ENCODE results near the gene RTF2.
"Not testable (repeated sequence)": the region's sequence is repeated elsewhere in the genome, so short reads cannot be mapped to it uniquely, and the experiment has no call there.

Gene RTF2

DNA sequence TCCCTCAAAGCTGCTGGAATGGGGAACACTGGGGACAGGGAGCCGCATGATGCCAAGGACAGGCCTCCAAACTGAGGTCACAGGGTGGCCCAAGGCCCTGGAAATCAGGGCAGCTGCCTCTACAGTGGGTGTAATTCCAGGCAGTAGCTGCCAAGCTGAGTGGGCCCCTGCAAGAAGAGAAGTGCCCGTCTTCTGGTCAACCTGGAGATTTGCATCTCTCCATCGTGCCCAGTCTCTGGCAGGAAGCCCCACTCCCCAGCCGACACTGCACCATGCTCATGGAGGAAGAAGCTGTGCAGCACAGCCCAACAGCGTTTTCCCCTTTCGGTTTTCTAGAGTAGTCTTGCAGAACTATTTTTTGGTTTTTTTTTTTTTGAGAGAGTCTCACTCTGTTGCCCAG, 53.9 kb downstream of the RTF2 start:
- no peak for TF ChIP-seq FOXP2 (optimal IDR thresholded peaks at IDR 0.05; ENCODE audit: borderline replicate concordance, extremely low read depth, extremely low read length, insufficient read depth)
- no peak for TF ChIP-seq POLR2AphosphoS5 (IDR thresholded peaks at IDR 0.05; ENCODE audit: low read depth, low read length)
- no peak for TF ChIP-seq SIN3A (IDR thresholded peaks at IDR 0.05; ENCODE audit: borderline replicate concordance, insufficient read depth, low read length)
- TF ChIP-seq, protein P1, sequence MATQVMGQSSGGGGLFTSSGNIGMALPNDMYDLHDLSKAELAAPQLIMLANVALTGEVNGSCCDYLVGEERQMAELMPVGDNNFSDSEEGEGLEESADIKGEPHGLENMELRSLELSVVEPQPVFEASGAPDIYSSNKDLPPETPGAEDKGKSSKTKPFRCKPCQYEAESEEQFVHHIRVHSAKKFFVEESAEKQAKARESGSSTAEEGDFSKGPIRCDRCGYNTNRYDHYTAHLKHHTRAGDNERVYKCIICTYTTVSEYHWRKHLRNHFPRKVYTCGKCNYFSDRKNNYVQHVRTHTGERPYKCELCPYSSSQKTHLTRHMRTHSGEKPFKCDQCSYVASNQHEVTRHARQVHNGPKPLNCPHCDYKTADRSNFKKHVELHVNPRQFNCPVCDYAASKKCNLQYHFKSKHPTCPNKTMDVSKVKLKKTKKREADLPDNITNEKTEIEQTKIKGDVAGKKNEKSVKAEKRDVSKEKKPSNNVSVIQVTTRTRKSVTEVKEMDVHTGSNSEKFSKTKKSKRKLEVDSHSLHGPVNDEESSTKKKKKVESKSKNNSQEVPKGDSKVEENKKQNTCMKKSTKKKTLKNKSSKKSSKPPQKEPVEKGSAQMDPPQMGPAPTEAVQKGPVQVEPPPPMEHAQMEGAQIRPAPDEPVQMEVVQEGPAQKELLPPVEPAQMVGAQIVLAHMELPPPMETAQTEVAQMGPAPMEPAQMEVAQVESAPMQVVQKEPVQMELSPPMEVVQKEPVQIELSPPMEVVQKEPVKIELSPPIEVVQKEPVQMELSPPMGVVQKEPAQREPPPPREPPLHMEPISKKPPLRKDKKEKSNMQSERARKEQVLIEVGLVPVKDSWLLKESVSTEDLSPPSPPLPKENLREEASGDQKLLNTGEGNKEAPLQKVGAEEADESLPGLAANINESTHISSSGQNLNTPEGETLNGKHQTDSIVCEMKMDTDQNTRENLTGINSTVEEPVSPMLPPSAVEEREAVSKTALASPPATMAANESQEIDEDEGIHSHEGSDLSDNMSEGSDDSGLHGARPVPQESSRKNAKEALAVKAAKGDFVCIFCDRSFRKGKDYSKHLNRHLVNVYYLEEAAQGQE (IDR thresholded peaks at IDR 0.05; ENCODE audit: insufficient read depth in 1 of 2, low read depth in 2 of 2, low read length in 2 of 2), result no peak
- no peak for TF ChIP-seq TAF1 (IDR thresholded peaks at IDR 0.05; ENCODE audit: borderline replicate concordance, insufficient read depth, low read length)

DNA sequence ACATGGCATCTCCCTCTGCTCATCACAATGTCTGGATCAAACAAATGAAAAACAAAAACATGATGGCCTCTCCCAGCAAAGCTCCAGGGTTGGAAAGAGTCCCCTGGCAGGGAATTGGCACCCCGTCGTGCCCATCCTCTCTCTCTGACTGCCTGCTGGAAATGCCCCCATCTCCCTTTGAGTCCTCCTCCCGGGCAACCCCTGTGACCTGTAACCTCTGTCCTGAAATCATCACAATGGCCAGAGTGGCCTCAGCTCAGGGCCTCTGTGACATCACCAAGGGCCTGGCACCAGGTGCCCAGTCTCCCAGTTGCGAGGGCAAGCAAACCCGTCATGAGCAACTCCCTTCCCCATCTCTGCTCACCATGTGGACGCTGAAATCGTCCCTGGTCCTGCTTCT, 56.0 kb downstream of the RTF2 start, which contains the start of gene FAM209A:
Gene FAM209A, plus strand, starts transcription at position 301 of the 400 bp plus-strand sequence. Its CDS starts 65 bp downstream, at position 366.
- TF ChIP-seq SIN3A (IDR thresholded peaks at IDR 0.05; ENCODE audit: borderline replicate concordance, insufficient read depth, low read length); POLR2AphosphoS5 (IDR thresholded peaks at IDR 0.05; ENCODE audit: low read depth, low read length): not testable (repeated sequence)
- TF ChIP-seq, protein P1 (IDR thresholded peaks at IDR 0.05; ENCODE audit: insufficient read depth in 1 of 2, low read depth in 2 of 2, low read length in 2 of 2), result not testable (repeated sequence)

DNA sequence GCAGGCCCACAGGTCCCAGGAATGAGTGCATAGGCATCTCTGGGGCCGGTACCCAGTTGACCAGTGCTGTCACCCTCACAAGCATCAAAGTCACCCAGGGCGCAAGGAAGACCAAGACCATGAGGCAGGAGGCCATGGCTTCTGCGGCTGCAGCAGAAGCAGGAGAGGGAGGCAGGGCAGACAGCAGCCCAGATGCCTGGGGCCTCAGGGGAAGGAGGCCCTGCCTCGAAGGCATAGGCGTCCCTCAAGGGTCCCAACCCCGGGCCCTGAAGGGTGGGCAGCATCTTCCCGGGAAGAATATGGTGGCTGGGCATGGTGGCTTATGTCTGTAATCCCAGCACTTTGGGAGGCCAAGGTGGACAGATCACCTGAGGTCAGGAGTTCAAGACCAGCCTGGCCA, 59.1 kb downstream of the RTF2 start:
- no peak for TF ChIP-seq SIN3A (IDR thresholded peaks at IDR 0.05; ENCODE audit: borderline replicate concordance, insufficient read depth, low read length)
- no peak for TF ChIP-seq FOXP2 (optimal IDR thresholded peaks at IDR 0.05; ENCODE audit: borderline replicate concordance, extremely low read depth, extremely low read length, insufficient read depth)
- TF ChIP-seq, protein P1 (IDR thresholded peaks at IDR 0.05; ENCODE audit: insufficient read depth in 1 of 2, low read depth in 2 of 2, low read length in 2 of 2), result no peak
- TF ChIP-seq POLR2AphosphoS5 (IDR thresholded peaks at IDR 0.05; ENCODE audit: low read depth, low read length), result no peak
- no peak for TF ChIP-seq TAF1 (IDR thresholded peaks at IDR 0.05; ENCODE audit: borderline replicate concordance, insufficient read depth, low read length)

DNA sequence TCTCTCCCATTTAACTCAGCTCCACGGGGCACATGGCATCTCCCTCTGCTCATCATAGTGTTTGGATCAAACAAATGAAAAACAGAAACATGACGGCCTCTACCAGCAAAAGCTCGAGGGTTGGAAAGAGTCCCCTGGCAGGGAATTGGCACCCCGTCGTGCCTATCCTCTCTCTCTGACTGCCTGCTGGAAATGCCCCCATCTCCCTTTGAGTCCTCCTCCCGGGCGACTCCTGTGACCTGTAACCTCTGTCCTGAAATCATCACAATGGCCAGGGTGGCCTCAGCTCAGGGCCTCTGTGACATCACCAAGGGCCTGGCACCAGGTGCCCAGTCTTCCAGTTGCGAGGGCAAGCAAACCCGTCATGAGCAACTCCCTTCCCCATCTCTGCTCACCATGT, 64.5 kb downstream of the RTF2 start, which contains the start of gene FAM209B:
Gene FAM209B, plus strand, starts transcription at position 301 of the 400 bp plus-strand sequence. Its CDS starts 96 bp downstream, at position 397.
- TF ChIP-seq FOXP2 (optimal IDR thresholded peaks at IDR 0.05; ENCODE audit: borderline replicate concordance, extremely low read depth, extremely low read length, insufficient read depth); SIN3A (IDR thresholded peaks at IDR 0.05; ENCODE audit: borderline replicate concordance, insufficient read depth, low read length): not testable (repeated sequence)
- TF ChIP-seq, protein P1 (IDR thresholded peaks at IDR 0.05; ENCODE audit: insufficient read depth in 1 of 2, low read depth in 2 of 2, low read length in 2 of 2), result not testable (repeated sequence)

DNA sequence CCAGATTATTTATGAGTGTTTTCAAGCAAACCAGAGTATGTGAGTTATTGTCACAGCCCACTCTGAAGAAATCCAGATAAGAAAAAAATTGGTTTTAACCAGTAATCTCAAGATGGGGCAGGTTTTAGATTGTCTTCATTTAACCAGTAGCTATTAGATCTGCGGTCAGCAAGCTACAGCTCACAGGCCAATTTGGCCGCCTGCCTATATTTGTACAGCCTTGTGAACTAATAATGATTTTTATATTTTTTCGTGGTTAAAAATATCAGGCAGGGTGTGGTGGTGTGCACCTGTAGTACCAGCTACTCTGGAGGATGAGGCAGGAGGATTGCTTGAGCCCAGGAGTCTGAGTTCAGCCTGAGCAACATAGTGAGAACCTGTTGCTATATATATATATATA, 69.6 kb downstream of the RTF2 start:
- TF ChIP-seq SIN3A (IDR thresholded peaks at IDR 0.05; ENCODE audit: borderline replicate concordance, insufficient read depth, low read length) (no peak), POLR2AphosphoS5 (IDR thresholded peaks at IDR 0.05; ENCODE audit: low read depth, low read length) (no peak), TAF1 (IDR thresholded peaks at IDR 0.05; ENCODE audit: borderline replicate concordance, insufficient read depth, low read length) (no peak), FOXP2 (optimal IDR thresholded peaks at IDR 0.05; ENCODE audit: borderline replicate concordance, extremely low read depth, extremely low read length, insufficient read depth) (no peak)
- TF ChIP-seq, protein P1 (IDR thresholded peaks at IDR 0.05; ENCODE audit: insufficient read depth in 1 of 2, low read depth in 2 of 2, low read length in 2 of 2), result no peak

Data from PFSK-1 (cell line).